ENCODE results near the gene TMCC1.

The TMCC1 gene

GRCh38 chr3:129605922-129606635 lies 287.4 kb downstream of the TMCC1 start:
- DNase-seq = no peak

- DNase-seq = no peak
Observed at GRCh38 chr3:129605203-129605921, 288.1 kb downstream of the TMCC1 start.

GRCh38 chr3:129604767-129605166 lies 288.7 kb downstream of the TMCC1 start:
- DNase-seq = no peak

GRCh38 chr3:129603991-129604749 lies 289.3 kb downstream of the TMCC1 start:
- DNase-seq = no peak

- DNase-seq = no peak
Observed at GRCh38 chr3:129603561-129603942, 290.0 kb downstream of the TMCC1 start.

GRCh38 chr3:129602730-129603560 lies 290.6 kb downstream of the TMCC1 start:
- no peak for DNase-seq

GRCh38 chr3:129602309-129602708 lies 291.2 kb downstream of the TMCC1 start:
- no peak for DNase-seq

- DNase-seq = no peak
Observed at GRCh38 chr3:129601713-129602112, 291.8 kb downstream of the TMCC1 start.

- DNase-seq = no peak
Observed at GRCh38 chr3:129600348-129600747, 293.2 kb downstream of the TMCC1 start.

- DNase-seq = no peak
Observed at GRCh38 chr3:129599607-129600006, 293.9 kb downstream of the TMCC1 start.

- DNase-seq = no peak
Observed at GRCh38 chr3:129599073-129599472, 294.4 kb downstream of the TMCC1 start.

GRCh38 chr3:129598484-129598883 lies 295.0 kb downstream of the TMCC1 start:
- DNase-seq = no peak

- no peak for DNase-seq
Observed at GRCh38 chr3:129598000-129598381, 295.5 kb downstream of the TMCC1 start.

Data from NK-92 treated with Interleukin-12 subunit alpha and Interleukin-12 subunit beta, amount 100 ng/mL, for 24 hours (cell line).